ENCODE data around the gene MAP1LC3B2.

DNA sequence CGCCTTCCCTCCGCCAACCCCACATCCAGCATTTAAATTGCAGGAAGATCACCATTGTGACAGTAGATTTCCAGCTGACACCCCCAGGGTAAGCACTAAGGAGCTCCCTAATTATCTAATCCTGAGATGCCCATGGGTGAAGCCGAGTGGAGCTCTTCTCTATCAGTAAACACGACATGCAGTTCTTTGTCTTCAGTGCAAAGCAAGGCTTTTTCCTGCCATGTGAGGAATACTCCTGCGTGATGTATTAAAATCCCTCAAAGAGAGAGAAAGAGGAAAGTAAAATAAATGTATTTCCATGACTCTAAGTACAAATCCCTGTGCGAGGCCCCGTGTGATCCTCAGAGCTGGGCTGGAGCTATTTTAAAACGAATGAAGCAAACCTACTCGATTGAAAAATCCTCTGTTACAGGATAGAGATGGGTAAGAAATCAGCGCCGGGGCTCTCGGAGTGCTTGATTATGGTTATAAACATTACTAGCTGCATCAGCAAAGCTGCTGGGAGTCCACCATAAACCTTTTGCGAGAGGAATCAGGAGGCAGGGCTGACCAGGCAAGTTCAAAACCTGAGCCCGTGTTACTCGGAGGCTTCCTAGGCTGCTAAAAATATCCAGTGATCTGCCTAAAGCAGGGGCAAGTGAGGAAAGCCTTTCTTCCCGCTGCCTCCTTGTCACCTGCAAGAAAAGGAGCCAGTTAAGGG lies 61.5 kb downstream of the MAP1LC3B2 start:
- TF ChIP-seq, protein P1, sequence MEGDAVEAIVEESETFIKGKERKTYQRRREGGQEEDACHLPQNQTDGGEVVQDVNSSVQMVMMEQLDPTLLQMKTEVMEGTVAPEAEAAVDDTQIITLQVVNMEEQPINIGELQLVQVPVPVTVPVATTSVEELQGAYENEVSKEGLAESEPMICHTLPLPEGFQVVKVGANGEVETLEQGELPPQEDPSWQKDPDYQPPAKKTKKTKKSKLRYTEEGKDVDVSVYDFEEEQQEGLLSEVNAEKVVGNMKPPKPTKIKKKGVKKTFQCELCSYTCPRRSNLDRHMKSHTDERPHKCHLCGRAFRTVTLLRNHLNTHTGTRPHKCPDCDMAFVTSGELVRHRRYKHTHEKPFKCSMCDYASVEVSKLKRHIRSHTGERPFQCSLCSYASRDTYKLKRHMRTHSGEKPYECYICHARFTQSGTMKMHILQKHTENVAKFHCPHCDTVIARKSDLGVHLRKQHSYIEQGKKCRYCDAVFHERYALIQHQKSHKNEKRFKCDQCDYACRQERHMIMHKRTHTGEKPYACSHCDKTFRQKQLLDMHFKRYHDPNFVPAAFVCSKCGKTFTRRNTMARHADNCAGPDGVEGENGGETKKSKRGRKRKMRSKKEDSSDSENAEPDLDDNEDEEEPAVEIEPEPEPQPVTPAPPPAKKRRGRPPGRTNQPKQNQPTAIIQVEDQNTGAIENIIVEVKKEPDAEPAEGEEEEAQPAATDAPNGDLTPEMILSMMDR (IDR thresholded peaks at IDR 0.05; ENCODE audit: low read length): no peak
- no peak for TF ChIP-seq EZH2 (IDR thresholded peaks at IDR 0.05; ENCODE audit: borderline replicate concordance, low read length)

Measured in OCI-LY1 (cell line).